Stimulated activated CD4-positive, alpha-beta T cell treated with anti-CD3 and anti-CD28 coated beads, Interleukin-12 subunit alpha, Interleukin-12 subunit beta, amount 100 ng/mL, for 24 hours (primary cell): ENCODE data around the gene PLXNB1.

Experiments
- DNase-seq, 2 experiments: peaks; one replicate each; pipeline ENCODE4 v3.0.0-alpha.2; 2020; ENCODE audit warnings: low read depth in 2 of 2

The PLXNB1 gene

DNA sequence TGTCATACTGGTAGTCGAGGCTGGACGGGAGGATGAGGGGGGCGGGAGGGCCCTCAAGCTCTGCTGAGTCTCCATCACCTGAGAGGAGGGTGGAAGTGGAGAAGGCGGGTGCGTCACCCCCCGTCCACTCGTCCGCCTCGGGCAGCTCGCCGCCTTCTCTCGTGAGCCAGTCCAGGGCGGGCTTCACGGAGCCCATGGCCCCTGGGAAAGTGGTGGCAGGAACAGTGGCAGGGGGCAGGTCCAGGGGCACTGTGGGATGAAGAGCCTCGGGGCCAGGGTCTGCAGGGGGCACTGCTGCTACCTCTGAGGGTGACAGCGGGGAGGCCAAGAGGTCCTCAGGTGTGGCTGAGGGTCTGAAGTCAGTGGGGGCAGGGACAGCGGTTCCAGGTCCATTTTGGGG, 10.3 kb downstream of the PLXNB1 start:
- no peak for DNase-seq

DNA sequence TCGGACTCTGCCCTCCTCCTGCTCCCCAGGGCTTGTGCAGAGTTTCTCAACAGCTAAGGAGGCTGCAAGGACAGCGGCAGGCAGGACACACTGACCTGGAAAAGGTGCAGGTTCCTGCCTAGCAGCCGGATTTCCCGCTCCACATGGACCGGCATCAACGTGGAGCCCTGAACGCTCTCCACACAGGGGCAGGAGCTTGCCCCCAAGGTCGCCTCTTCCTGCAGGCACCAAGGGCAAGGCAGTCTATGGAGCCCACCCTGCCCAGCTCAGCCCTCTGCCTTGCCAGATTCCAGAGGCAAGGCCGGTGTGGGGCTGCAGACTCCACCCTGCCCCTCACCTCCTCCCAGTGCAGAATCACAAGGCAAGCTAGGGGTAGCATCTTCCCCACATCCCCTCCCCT, 10.7 kb downstream of the PLXNB1 start:
- DNase-seq = no peak

DNA sequence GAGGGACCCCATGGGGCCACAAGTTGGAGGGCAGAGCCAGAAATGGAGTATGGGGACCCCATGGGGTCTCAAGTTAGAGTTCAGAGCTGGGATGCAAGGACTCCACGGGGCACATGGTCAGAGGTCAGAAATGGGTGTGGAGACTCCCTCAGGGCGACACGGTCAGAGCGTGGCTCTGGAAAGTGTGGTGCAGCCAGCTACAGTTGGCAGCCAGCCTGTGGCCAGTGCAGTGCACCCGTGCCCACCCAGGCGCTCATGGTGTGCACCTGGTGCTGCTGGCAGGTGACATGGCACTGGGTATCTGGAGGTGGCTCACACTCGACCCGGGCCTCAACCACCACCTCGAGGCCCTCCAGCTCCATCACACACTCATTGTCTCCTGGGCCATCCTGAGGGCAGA, 11.2 kb downstream of the PLXNB1 start:
- no peak for DNase-seq

DNA sequence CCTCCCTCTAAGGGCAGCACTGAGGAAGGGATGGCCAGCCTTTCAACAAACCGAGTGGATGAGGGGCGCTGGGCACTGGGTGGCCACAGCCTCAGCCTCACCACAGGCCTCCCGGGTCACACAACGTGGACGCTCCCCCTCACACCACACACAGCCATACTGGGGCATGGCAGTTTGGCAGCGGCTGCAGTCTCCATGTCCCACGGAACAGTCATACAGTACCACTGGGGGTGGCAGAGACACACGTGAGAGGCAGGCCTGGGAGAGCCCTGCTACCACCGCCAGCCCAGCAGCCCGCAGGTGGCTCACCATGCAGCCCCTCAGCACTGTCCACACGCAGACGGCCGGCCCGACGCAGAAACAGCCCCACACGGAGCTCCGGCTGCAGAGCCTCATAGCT, 11.7 kb downstream of the PLXNB1 start:
- DNase-seq = no peak

DNA sequence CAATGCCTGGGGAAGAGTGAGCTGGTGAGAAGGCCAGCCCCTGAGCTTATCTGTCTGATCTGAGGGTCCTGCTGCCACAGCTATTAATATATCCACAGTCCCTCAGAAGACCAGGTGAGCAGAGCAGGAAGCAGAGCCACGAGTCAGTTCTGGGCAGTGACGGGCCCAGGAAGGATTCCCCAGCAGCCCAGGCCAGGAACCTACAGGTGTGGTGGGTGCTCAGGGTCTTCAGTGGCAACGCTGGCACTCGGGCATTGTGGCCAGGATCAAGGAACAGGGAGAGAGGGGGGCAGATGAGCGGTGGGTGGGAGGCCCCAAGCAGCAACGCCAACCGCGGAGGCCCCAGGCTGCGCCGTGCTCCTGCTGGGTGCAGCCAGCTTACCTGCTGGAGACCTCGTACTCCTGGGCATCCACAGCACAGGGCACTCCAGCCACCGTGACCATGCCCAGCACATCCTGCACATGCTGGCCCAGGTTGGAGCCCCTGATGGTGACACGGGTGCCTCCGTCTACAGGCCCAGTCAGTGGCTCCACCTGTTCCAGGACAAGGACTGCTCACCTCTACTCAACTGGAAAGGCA, 12.3 kb downstream of the PLXNB1 start:
- no peak for DNase-seq

DNA sequence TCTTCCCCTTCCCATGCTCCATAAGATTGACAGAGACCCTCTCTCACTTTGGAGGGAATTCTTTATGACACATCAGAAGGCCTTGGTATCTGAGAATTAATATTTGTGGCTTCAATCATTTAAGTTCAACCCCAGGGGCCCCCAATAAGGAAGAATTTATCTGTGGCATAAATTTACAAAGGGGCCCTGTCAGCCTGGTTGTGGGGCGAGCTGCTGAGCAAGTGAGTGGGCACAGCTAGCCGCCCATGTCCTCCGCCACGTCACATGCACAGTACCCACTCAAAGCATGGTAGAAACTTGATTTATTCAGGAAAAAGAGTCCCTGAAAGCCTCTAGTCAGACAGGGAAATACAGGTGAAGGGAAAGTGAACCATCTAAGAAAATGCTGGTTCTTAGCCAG, 13.3 kb downstream of the PLXNB1 start:
- no peak for DNase-seq

DNA sequence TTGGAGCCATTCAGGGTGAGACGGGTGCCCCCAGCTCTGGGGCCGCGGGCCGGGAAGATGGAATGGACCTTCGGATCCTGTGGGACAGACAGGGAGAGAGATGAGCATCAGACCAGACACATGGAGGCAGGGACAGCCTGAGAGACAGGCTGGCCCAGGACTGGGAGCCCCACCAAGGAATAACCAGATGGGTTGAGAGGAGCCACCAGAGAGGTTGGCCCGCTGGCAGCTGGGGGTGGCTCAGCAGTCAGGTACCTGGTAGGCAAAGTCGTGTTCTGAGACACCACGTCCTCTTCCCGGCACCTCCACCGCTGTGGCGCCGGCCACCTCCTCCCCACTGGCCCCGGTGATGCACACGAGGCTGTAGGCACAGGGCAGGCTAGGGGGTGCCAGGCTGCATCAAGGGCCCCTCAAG, 13.8 kb downstream of the PLXNB1 start:
- DNase-seq = no peak

DNA sequence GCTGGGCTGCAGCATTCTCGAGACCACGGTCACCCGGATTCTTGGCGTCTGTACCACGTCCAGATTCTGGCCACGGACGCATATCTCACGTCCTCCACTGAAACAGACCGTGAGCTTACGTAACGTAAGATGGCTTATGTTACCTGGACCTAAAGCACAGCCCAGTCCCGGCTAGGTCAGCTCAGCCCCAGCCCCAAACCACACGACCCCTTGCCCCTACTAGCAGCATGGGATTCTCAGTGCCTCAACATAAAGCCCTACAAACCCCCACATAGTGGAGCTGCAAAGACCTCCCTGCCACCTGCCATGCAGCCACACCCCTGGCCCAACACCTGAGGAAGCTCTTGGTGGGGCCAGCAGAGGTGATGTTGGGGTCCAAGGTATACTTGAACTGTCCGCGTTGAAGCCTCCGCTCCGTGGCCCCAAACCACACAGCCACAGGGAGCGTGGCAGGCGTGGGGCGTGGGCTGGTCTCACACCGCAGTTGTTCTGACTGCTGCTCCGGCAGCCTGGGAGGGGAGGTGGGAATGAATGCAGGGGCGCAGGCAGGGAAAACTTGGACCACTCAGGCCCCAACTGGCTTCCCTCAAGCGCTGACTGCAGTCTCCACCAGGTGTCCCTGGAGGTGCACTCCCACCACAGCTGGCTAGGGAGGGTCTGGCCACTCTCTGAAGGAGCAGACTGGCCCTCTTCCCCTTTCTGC, 14.5 kb downstream of the PLXNB1 start:
- no peak for DNase-seq

DNA sequence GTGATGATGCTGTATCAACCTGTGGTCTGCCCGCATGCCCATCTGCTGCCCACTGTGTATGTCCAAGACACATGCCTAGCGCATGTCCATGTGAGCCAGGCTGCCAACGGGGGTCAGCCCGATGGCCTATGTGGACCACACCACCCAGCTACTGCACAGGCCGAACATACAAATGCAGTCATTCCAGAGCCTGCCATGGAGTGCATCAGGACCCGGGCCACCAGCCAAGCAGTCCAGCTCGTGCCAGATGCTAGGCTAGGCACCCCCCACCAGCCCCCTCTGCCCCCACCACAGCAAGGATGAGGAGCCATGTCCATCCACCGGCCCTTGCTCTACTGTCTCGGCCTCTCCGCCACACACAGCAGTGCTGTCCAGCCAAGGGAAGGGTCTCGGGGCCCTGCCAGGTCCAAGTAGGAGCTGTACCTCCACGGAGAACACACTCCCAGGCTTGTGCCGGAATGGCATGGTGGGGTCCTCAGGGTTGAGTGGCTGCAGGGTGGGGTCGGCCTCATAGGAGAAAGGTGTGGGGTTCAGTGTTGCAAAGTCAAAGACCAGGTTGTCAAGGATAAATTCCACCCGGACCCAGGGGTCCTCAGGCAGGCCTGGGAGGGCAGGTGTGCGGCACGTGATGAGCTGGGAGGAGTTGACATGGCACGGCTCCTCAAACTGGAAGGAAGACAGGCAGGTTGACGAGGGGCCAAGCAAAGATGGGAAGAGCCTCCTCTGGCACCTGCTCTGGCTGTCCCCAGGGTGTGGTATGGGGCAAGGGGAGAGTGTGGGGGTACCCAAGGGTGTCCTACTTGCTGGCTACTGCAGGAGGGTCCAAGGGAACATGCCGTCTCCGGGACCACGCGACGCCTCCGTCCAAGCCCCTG, 15.3 kb downstream of the PLXNB1 start:
- DNase-seq = no peak

DNA sequence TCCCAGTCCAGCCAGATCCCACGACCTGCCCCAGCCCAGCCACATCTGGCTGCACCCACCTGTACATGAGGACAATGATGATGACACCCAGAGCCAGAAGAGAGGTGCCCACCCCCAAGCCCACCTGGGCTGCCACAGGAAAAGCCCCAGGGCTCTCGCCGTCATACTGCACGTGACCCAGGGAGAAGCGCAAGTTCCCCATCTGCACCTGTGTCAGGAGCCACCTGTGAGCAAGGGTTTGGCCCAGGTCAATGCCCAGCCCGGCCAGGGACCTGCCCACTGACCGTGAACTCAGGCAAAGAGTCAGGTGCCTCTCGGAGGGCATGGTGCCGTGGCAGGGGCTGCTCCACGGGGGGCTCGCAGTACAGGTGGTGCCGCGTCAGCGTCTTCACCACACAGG, 16.3 kb downstream of the PLXNB1 start:
- no peak for DNase-seq

- DNase-seq = no peak
Measured at GRCh38 chr3:48413086-48413485, 16.8 kb downstream of the PLXNB1 start.

DNA sequence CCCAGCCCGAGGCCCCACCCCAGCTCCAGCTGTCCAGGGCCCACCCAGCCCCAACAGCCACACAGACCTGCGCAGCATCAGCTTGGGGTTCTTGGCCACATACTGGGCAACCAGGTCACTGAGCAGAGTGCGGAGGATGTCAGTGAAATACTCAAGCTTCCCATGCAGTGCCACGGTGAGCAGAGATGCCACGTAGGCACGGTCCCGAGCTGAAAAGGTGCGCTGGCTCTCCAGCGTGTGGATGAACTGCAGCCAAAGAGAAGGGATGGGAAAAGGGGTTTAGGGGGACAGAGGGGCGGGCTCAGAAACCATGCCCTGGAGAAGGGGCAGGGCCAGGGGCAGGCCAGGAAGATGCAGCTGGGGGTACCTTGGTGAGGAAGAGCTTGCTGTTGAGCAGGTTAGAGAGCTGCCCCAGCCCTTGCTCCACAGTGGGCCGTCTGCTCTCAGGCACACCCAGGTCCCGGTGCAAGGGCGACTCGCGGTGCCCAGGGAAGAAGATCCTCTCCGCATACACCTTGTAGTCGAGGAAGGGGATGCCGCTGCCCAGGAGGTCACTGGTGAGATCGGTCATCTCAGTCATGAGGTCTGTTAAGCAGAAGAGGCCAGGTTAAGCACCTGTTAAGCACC, 17.4 kb downstream of the PLXNB1 start:
- no peak for DNase-seq

GRCh38 chr3:48411606-48412374, 18.1 kb downstream of the PLXNB1 start:
- DNase-seq = no peak

DNA sequence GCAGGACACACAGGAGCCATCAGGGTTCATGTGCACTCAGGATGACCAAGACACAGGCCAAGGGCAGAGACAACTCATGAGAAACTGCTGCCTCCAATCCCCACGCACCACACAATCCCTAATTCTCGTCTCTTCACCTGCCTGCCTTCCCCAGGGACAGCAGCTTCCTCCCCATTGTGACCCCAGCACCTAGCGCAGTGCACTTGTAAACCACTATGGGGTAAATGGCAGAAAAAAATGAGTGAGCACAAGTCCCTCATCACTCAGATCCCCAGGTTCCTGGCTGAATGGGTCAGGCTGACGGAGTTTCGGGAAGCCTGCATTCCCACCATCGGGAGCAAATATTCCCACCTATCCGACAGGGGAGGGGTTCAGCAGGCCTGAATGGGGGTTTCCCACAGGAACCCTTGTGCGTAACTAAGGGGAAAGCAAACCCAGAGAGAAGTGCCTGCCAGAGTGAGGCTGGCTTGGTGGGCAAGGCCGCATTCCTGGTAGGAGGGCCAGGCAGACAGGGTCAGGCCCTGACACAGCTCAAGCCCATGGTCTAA, 18.8 kb downstream of the PLXNB1 start:
- no peak for DNase-seq

DNA sequence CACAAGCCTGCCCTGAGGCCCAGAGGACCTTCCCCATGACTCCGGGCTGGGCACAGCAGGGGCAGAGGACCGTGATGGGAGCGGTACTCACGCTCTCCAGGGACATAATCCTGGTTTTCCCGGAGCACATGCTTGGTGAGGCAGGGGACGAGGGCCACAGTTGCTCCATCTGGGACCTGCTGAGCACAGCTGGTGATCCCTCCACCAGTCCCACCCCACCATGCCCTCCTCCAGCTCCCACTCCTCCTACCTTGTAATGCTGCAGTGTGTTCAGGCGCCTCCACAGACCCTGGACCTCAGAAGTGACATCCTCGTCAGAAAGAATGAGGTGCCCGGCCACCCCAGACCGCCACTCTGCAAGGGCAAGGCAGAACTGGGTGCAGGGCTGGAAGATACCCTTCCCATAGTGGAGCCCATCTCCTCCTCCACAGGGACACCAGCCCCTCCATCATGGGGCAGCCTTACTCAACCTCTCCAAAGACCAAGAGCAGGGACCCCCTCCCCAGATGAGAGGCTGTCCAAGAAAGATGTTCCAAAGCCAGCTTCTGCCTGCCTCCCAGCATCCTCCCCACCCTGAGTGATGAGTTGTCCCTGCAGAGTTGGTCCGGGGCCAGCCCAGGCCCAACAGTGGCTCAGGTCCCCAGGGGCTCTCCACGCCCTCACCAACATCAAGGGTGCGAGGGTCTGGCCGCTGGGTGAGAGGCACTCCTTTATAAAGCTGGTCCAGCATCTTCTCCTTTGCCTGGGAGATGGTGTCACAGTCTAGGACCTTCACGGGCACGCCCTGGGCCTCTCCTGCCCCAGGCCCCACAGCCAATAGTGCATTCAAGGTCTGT, 19.5 kb downstream of the PLXNB1 start:
- no peak for DNase-seq

- DNase-seq = no peak
Measured at GRCh38 chr3:48409291-48410201, 20.3 kb downstream of the PLXNB1 start.

- no peak for DNase-seq
Measured at GRCh38 chr3:48408823-48409281, 21.0 kb downstream of the PLXNB1 start.

GRCh38 chr3:48407542-48408099, 22.3 kb downstream of the PLXNB1 start:
- no peak for DNase-seq
